ENCODE data around the gene MT3. TPM values are rescaled to one million over a fixed set of nuclear protein-coding genes. Genes with fewer than 3 reads are reported as not detected.

The MT3 gene
- total RNA-seq, 1 experiment from 2014 or later, result 0.77 TPM

DNA sequence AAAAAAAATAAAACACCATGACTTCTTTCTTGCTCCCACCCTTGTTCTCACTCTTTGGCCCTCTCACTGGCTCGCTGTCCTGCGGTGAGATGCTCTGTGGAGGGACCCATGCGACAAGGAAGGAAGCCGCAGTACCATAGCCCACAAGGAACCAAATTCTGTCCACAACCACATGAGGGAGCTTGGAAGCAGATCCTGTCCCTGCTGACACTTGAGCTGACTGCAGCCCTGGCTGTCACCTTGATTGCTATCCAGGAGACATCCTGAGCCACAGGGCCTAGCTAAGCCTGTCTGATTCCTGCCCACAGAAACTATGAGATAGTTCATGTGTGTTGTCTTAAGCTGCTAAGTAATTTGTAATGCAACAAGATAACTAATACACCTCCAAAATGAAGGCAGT lies 14.3 kb downstream of the MT3 start (continued):
- TF ChIP-seq, protein P1, sequence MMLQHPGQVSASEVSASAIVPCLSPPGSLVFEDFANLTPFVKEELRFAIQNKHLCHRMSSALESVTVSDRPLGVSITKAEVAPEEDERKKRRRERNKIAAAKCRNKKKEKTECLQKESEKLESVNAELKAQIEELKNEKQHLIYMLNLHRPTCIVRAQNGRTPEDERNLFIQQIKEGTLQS (CRISPR knock-in tag; conservative IDR thresholded peaks at IDR 0.05), result no peak

DNA sequence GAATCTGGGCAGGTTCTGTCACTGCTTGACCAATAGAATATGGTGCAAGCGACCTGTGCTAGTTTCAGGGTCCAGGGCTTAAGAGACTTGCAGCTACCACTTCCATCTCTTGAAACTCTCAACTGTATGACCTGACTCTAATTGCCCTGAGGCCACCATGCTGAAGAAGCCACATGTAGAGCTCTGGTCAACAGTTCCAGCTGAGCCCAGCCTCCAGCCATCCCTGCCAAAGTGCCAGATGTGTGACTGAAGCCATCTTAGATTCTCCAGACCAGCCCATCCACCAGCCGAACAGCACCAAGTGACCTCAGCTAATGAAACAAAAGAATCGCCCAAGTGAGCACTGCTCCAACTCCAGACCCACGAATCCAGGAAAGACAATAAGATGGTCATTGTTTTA lies 15.6 kb downstream of the MT3 start:
- Mint-ChIP-seq H3K4me1 (peaks cover 31% of the 10 kb centered on the region), H3K27me3 (ENCODE audit: low read depth) (peaks cover 50% of the 10 kb centered on the region), H3K36me3 (no peaks in the 10 kb centered on the region), H3K27ac (no peak overlapping the region), H3K4me3 (no peak overlapping the region), H3K9me3 (no peaks in the 10 kb centered on the region)
- ATAC-seq (no peak), DNase-seq (ENCODE audit: low spot score) (no peak)
- ChIA-PET CTCF (no interaction called here), POLR2A (no interaction called here)
- TF ChIP-seq, protein P2, sequence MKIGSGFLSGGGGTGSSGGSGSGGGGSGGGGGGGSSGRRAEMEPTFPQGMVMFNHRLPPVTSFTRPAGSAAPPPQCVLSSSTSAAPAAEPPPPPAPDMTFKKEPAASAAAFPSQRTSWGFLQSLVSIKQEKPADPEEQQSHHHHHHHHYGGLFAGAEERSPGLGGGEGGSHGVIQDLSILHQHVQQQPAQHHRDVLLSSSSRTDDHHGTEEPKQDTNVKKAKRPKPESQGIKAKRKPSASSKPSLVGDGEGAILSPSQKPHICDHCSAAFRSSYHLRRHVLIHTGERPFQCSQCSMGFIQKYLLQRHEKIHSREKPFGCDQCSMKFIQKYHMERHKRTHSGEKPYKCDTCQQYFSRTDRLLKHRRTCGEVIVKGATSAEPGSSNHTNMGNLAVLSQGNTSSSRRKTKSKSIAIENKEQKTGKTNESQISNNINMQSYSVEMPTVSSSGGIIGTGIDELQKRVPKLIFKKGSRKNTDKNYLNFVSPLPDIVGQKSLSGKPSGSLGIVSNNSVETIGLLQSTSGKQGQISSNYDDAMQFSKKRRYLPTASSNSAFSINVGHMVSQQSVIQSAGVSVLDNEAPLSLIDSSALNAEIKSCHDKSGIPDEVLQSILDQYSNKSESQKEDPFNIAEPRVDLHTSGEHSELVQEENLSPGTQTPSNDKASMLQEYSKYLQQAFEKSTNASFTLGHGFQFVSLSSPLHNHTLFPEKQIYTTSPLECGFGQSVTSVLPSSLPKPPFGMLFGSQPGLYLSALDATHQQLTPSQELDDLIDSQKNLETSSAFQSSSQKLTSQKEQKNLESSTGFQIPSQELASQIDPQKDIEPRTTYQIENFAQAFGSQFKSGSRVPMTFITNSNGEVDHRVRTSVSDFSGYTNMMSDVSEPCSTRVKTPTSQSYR (CRISPR knock-in tag; IDR thresholded peaks at IDR 0.05), result no peak
- TF ChIP-seq, protein P3, sequence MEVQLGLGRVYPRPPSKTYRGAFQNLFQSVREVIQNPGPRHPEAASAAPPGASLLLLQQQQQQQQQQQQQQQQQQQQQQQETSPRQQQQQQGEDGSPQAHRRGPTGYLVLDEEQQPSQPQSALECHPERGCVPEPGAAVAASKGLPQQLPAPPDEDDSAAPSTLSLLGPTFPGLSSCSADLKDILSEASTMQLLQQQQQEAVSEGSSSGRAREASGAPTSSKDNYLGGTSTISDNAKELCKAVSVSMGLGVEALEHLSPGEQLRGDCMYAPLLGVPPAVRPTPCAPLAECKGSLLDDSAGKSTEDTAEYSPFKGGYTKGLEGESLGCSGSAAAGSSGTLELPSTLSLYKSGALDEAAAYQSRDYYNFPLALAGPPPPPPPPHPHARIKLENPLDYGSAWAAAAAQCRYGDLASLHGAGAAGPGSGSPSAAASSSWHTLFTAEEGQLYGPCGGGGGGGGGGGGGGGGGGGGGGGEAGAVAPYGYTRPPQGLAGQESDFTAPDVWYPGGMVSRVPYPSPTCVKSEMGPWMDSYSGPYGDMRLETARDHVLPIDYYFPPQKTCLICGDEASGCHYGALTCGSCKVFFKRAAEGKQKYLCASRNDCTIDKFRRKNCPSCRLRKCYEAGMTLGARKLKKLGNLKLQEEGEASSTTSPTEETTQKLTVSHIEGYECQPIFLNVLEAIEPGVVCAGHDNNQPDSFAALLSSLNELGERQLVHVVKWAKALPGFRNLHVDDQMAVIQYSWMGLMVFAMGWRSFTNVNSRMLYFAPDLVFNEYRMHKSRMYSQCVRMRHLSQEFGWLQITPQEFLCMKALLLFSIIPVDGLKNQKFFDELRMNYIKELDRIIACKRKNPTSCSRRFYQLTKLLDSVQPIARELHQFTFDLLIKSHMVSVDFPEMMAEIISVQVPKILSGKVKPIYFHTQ (CRISPR knock-in tag; IDR thresholded peaks at IDR 0.05), result no peak
- TF ChIP-seq, protein P4, sequence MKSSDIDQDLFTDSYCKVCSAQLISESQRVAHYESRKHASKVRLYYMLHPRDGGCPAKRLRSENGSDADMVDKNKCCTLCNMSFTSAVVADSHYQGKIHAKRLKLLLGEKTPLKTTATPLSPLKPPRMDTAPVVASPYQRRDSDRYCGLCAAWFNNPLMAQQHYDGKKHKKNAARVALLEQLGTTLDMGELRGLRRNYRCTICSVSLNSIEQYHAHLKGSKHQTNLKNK (CRISPR knock-in tag; IDR thresholded peaks at IDR 0.05), result no peak
- TF ChIP-seq, protein P5, sequence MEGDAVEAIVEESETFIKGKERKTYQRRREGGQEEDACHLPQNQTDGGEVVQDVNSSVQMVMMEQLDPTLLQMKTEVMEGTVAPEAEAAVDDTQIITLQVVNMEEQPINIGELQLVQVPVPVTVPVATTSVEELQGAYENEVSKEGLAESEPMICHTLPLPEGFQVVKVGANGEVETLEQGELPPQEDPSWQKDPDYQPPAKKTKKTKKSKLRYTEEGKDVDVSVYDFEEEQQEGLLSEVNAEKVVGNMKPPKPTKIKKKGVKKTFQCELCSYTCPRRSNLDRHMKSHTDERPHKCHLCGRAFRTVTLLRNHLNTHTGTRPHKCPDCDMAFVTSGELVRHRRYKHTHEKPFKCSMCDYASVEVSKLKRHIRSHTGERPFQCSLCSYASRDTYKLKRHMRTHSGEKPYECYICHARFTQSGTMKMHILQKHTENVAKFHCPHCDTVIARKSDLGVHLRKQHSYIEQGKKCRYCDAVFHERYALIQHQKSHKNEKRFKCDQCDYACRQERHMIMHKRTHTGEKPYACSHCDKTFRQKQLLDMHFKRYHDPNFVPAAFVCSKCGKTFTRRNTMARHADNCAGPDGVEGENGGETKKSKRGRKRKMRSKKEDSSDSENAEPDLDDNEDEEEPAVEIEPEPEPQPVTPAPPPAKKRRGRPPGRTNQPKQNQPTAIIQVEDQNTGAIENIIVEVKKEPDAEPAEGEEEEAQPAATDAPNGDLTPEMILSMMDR (IDR thresholded peaks at IDR 0.05), result no peak

DNA sequence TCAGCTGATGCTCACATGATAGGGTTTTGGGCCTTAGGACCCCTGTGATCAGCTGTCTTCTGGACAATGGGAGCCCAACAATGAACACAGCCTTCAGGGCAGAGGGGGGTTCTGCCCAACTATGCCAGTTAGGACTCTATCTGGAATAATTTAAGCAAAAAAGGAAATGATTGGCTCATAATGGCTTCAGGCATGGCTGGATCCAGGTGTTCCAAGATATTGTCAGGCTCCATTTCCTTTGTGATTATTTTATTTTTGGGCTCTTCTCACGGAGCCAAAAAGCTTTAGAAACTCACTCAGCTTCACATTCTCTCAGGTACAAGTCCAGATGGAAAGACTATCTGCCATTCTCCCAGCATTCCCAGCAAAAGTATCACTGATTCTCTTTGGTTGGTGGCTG lies 16.1 kb downstream of the MT3 start:
- peaks cover 36% of the 10 kb centered on the region for H3K4me1 Mint-ChIP-seq
- H3K27ac Mint-ChIP-seq, result no peak overlapping the region
- ChIA-PET POLR2A (no interaction called here), CTCF (no interaction called here)
- no peaks in the 10 kb centered on the region for H3K36me3 Mint-ChIP-seq
- no peak overlapping the region for H3K4me3 Mint-ChIP-seq
- H3K9me3 Mint-ChIP-seq, result no peaks in the 10 kb centered on the region
- DNase-seq (ENCODE audit: low spot score) (no peak), ATAC-seq (no peak)
- peaks cover 54% of the 10 kb centered on the region for H3K27me3 Mint-ChIP-seq (ENCODE audit: low read depth)
- TF ChIP-seq NR2C2 (CRISPR knock-in tag; IDR thresholded peaks at IDR 0.05), result no peak
- TF ChIP-seq, protein P6, sequence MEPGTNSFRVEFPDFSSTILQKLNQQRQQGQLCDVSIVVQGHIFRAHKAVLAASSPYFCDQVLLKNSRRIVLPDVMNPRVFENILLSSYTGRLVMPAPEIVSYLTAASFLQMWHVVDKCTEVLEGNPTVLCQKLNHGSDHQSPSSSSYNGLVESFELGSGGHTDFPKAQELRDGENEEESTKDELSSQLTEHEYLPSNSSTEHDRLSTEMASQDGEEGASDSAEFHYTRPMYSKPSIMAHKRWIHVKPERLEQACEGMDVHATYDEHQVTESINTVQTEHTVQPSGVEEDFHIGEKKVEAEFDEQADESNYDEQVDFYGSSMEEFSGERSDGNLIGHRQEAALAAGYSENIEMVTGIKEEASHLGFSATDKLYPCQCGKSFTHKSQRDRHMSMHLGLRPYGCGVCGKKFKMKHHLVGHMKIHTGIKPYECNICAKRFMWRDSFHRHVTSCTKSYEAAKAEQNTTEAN (CRISPR knock-in tag; IDR thresholded peaks at IDR 0.05), result no peak

DNA sequence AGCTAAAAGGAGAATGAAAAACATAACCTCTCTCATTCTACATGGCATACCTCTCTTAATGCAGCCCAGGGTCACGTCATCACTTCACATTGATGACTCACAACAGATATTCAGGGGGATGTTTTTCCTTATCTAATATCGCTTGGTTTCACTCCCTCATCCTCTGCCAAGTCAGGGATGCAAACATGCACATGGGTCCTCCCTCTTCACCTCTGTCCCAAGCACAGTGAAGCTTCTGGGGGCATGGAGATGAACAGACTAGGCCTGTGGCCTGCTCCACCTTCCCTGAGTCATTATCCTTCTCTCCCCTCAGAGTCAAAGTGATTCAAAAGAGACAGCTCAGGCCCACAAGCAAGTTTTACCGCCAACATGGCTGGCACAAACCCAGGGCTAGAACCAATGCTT lies 16.7 kb downstream of the MT3 start:
- no peaks in the 10 kb centered on the region for H3K36me3 Mint-ChIP-seq
- ATAC-seq, result no peak
- no peak for DNase-seq (ENCODE audit: low spot score)
- no peak for TF ChIP-seq JAZF1 (CRISPR knock-in tag; IDR thresholded peaks at IDR 0.05)
- TF ChIP-seq ZNF423 (CRISPR knock-in tag; IDR thresholded peaks at IDR 0.05), result no peak
- TF ChIP-seq FOXP1 (CRISPR knock-in tag; IDR thresholded peaks at IDR 0.05; ENCODE audit: borderline replicate concordance), result no peak
- TF ChIP-seq NFE2L1 (CRISPR knock-in tag; IDR thresholded peaks at IDR 0.05), result no peak
- no peak for TF ChIP-seq RORB (CRISPR knock-in tag; IDR thresholded peaks at IDR 0.05)
- no peak for TF ChIP-seq ZNF396 (CRISPR knock-in tag; IDR thresholded peaks at IDR 0.05; ENCODE audit: borderline replicate concordance)
- no peak for TF ChIP-seq FOXK1 (CRISPR knock-in tag; IDR thresholded peaks at IDR 0.05)
- no peak for TF ChIP-seq ZNF671 (CRISPR knock-in tag; IDR thresholded peaks at IDR 0.05)
- TF ChIP-seq ZNF219 (CRISPR knock-in tag; IDR thresholded peaks at IDR 0.05; ENCODE audit: borderline replicate concordance), result no peak
- TF ChIP-seq, protein P7, sequence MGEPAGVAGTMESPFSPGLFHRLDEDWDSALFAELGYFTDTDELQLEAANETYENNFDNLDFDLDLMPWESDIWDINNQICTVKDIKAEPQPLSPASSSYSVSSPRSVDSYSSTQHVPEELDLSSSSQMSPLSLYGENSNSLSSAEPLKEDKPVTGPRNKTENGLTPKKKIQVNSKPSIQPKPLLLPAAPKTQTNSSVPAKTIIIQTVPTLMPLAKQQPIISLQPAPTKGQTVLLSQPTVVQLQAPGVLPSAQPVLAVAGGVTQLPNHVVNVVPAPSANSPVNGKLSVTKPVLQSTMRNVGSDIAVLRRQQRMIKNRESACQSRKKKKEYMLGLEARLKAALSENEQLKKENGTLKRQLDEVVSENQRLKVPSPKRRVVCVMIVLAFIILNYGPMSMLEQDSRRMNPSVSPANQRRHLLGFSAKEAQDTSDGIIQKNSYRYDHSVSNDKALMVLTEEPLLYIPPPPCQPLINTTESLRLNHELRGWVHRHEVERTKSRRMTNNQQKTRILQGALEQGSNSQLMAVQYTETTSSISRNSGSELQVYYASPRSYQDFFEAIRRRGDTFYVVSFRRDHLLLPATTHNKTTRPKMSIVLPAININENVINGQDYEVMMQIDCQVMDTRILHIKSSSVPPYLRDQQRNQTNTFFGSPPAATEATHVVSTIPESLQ (CRISPR knock-in tag; IDR thresholded peaks at IDR 0.05), result no peak
- no peak for TF ChIP-seq EMX1 (CRISPR knock-in tag; IDR thresholded peaks at IDR 0.05)
- TF ChIP-seq, protein P8, sequence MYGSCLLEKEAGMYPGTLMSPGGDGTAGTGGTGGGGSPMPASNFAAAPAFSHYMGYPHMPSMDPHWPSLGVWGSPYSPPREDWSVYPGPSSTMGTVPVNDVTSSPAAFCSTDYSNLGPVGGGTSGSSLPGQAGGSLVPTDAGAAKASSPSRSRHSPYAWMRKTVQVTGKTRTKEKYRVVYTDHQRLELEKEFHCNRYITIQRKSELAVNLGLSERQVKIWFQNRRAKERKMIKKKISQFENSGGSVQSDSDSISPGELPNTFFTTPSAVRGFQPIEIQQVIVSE (CRISPR knock-in tag; IDR thresholded peaks at IDR 0.05; ENCODE audit: borderline replicate concordance), result no peak
- no peak overlapping the region for H3K27ac Mint-ChIP-seq
- no peaks in the 10 kb centered on the region for H3K9me3 Mint-ChIP-seq
- H3K4me1 Mint-ChIP-seq, result peaks cover 40% of the 10 kb centered on the region
- POLR2A ChIA-PET, result no interaction called here
- no peak overlapping the region for H3K4me3 Mint-ChIP-seq
- H3K27me3 Mint-ChIP-seq (ENCODE audit: low read depth), result peaks cover 58% of the 10 kb centered on the region
- CTCF ChIA-PET, result interaction anchor here (1.0 kb wide), 1 partner anchor 95 kb away, joined by 3 read pairs; no protein-coding TSS in a partner anchor
